Erythroblast (primary cell): Measurements from ENCODE around the gene F11R.

Experiments
- DNase-seq, 2 experiments: peaks; one replicate each; lab custom pipeline; 2025; lab: John Stamatoyannopoulos, UW
- GATA1 ChIP-seq: IDR thresholded peaks from 2 replicates; pipeline ENCODE4 v1.6.1; 2011; ENCODE audit warnings: low read depth, mild to moderate bottlenecking, control low read depth, low read length, moderate library complexity
- POLR2A ChIP-seq: IDR thresholded peaks from 2 replicates; pipeline ENCODE4 v1.6.1; 2011; ENCODE audit warnings: mild to moderate bottlenecking, low read length

Gene F11R

DNA sequence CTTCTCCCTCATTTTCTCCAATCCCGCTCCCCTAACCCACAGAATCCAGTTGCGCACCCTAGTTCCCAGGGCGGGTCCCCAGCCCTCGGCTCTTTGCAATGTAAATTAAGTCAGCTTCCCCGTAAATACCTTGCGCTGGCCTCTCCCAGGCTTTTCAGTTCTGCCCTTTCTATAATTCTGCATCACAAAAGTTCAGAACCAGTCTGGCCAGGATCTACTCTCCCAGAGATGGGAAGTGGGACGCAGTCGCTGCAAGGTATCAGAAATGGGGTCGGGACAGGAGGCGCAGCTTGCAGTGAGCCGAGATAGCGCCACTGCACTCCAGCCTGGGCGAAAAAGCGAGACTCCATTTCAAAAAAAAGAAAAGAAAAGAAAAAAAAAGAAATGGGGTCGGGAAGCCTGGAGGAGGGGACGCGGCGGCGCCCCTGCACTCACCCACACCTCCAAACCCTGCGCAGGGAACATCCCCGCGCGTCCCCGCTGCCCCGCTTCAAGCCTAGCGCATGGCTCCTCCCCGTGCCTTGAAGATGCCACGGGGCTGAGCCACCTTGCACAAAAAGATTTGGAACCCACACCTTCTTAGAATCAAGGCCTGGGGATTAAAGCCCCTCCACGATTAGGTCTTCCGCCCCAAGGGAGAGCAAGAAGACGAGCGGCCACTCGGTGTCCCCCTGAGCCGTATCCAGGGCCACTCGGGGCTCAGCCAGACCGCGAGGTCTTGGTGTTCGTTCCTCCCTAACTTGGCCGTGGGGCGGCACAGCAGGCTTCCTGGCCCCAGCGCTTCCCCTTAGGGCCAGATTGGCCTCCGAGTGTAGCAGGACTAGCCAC is 39.2 kb downstream of the F11R start:
- TF ChIP-seq GATA1 = no peak
- no peak for TF ChIP-seq POLR2A

DNA sequence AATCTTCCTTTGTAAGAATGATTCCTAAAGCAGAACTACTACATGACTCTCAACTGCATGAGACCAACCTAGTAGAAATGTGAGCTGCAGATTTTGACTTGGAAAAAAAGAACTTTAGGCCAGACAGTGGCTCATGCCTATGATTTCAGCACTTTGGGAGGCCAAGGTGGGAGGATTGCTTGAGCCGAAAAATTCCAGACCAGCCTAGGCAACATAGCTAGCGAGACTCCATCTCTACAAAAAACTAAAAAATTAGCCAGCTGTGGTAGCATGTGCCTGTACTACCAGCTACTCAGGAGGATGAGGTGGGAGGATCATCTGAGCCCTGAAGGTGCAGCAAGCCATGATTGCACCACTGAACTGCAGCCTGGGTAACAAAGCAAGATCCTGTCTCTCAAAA is 41.7 kb downstream of the F11R start:
- TF ChIP-seq GATA1 (no peak), POLR2A (no peak)
- DNase-seq = no peak

More for the DNA sequence above, 39.2 kb downstream of the F11R start:
- DNase-seq = no peak

DNA sequence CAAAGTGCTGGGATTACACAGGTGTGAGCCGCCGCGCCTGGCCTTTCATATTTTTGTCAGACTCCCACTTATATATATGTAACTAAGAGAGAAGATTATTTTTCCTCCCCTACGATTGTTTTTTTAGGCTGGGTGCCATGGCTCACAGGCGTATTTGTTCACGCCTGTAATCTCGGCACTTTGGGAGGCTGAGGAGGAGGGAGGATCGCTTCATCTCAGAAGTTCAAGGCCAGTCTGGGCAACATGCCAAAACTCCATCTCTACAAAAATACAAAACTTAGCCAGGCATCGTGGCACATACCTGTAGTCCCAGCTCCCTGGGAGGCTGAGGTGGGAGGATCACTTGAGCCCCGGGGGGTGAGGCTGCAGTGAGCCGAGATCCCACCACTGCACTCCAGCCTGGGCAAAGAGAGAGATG is 42.4 kb downstream of the F11R start:
- DNase-seq = no peak
- no peak for TF ChIP-seq GATA1

DNA sequence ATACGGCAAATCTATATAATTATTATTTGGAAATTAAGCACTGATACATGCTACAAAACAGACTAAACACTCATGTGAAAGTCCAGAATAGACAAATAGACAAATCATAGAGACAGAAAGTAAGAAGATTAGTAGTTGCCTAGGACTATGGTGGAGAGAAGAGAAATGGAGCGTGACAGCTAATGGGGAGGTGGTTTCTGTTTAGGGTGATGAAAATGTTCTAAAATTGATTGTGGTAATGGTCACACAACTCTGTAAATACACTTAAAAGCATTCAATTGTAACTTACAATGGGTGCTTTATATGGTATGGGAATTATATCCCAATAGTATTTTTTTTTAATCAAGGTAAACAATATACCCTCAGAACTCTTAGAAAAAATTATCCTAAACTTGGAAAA is 45.9 kb downstream of the F11R start:
- TF ChIP-seq GATA1 (no peak), POLR2A (no peak)
- DNase-seq = no peak

DNA sequence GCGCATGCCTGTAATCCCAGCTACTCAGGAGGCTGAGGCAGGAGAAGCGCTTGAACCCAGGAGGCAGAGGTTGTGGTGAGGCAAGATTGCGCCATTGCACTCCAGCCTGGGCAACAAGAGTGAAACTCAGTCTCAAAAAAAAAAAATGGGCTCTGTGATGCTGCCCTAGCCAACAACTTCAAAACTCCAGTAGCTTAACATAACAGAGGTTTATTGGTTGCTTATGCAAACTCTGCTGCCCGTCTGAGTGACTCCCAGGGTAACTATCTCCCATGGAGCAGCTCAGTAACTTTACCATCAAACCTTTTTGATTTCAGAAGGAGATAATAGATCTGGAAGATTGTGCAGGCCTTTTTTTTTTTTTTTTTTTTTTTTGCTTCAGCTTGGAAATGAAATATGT is 47.5 kb downstream of the F11R start:
- TF ChIP-seq GATA1 = no peak
- no peak for TF ChIP-seq POLR2A
- no peak for DNase-seq

DNA sequence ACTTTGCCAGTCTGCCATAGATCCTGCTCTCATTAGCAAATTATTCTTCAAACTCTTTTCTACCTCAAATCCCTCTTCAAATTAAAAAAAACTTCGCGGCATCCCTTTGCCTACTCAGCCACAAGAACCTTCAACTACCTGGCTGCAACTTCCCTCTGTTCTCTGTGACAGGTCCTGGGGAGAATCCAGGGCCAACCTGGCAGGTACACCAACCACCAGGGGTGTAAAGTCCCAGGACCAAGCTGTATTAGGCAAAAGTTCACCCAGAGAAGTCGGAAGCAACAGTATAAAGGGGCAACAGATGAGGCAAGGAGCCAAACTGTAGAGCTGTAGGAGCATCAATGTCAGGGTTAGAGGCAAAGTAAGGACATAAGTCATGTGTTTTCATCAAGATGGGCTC is 48.0 kb downstream of the F11R start:
- TF ChIP-seq GATA1 = no peak
- TF ChIP-seq POLR2A = no peak
- DNase-seq = no peak

DNA sequence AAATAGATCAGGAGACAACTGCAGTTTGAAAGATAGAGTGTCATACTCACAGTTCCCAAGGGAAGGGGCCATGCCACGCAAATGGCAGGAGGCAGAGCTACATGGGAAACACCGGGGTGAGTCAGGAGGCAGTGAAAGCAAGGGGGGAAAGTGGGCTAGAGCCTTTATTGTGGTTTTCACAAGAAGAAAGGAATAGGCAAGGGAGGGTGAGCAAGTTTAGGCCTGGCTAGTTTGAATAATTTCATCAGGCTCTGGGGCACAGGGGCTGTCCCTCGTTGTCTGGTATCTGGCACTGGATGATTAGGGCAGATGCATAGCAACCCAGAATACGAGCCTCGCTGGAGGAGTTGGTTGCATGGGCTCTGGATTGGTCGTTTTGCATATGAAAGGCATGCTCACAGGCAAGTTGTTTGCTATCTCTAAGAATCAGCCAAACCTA is 49.3 kb downstream of the F11R start:
- peak in 1 of 2 experiments; percentile 20 for DNase-seq
- TF ChIP-seq POLR2A (no peak), GATA1 (no peak)

DNA sequence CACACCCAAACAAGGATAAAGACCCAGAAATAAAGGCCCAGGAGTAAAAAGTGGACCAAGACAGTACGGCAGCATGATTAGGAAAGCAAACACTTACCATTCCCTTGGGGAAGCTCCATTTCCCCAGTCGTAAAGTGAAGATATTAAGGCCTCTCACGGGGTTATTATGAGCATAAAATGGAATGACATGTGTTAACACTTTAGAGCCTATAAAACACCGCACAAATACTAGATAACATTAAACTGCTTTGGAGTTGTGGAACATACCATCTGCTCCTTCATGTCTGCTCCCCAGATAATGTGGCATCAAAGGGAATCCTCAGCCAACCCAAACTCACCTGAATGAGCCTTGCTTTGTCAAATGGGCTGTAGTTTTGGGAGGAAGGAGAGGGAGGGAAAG is 57.4 kb downstream of the F11R start:
- DNase-seq = no peak
- TF ChIP-seq POLR2A (no peak), GATA1 (no peak)

DNA sequence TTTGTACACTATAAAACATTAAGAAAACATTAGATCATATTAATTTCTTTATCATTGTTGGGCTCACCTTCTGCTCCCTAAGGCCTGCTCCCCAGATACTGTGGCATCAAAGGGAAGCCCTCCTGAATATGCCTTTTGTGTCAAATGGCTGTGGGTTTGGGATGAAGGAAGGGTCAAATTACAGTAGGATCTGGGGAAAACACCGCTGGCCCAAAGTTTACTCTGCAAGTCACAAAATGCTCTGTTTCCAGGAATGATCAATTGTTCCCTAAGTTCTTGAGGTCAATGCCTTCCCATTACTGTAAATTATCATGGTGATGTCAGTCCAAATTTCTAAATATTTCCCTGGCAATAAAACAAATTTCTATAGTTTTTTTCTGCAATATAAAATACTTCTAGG is 59.5 kb downstream of the F11R start:
- TF ChIP-seq POLR2A = no peak
- no peak for TF ChIP-seq GATA1
- no peak for DNase-seq

DNA sequence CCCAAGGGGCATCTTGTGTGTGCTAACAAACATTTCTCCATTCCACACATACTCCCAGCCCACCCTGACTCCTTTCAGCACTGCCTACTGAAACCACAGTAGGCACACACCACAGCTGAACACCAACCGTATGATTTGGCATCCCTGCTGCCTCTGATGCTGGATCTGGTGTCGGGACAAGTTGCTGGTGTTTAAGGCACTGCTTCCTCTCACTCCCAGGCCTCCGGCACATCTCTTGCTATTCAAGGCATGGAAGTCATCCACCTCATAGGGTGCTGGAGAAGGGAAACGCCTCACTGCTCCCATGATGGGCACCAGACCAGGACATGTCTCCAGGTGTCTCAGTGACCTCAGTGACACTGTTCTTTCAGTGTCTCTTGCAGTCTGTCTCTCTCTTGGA is 64.0 kb downstream of the F11R start:
- no peak for DNase-seq
- no peak for TF ChIP-seq GATA1
- TF ChIP-seq POLR2A = no peak

DNA sequence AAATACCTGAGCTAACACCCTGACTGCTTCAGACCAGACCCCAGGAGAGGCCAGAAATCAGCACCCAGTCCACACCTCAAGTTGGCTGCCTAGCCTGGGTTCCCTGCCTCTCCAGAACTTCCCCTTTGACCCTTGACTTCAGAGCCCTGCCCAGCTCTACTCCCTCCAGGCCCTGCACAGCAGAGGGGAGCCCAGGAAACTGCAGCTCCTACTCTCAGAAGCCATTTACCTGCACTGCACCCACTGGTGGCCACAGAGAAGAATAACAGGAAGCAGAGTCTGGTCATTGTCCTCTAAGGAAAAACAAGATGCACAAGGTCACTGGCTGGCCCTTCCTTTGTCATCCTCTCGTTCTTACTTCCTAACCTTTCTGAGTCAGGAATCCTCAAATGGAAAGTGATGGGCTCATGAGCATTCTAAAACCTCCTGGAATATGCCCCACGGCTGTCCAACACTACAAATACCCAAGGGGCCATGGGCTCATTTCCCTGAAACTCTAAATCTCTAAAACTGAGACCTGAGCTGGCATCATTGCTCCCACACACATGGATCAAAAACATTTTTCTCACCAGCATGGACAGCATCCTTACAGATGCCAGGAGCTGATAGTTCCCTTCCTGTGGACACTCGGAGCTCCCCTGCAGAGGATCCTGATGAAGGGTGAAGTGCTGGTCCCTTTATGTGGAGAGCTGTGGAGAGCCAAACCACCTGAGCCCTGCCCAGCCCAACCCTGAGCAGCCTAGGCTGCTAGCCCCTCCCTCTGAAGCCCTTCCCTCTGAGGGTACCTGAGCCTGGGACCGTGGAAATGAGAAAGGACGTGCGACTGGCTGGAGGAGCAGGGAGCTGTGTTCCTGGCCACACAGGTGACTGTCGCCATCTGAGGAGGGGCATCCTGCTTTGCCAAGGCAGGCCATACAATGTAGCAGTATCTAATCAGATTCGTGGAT is 66.5 kb downstream of the F11R start, which contains the start of gene ITLN2:
Gene ITLN2 (minus strand): TSS at position 652 of the 947 bp plus-strand sequence. CDS start 68 bp downstream, at position 584.
- peak; percentile 62 to 69 for DNase-seq
- TF ChIP-seq POLR2A = no peak
- TF ChIP-seq GATA1 = no peak

DNA sequence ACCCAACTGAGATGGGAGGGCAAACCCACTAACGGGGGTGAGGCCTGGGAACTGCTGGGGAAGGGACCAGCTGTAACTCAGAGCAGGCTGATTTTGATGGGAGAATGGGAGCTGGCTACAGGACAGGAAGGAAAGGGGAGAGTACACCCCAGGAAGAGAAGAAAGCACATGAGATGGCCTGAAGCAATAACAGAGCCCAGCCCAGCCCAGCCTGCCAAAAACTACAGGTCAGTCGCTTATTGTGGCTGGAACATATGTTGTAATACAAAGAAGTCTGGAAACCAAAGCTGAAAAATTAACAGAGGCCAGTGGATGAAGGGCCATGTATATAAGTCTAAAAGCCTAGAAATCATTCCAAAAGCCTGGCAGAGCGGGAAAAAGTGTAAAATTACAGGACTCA is 67.9 kb downstream of the F11R start:
- DNase-seq = no peak
- TF ChIP-seq GATA1 (no peak), POLR2A (no peak)

DNA sequence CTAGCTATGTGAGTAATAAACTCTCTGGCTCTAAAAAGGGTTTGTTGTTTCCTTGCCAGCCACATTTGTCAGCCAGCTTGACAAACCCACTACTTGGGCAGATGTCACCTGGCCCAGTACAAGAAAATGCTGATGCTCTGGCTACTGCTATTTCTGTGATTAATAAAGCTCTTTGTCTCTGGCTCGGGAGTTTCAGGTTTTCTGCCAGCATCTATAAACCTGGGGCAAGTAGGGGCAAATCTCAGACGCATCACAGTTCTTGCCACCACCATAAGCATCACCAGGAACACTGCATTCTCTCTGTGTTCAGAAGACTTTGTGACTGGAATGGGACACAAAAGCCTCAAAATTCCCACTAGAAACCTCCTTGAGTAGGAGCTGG is 68.8 kb downstream of the F11R start:
- TF ChIP-seq GATA1 (no peak), POLR2A (no peak)
- no peak for DNase-seq

DNA sequence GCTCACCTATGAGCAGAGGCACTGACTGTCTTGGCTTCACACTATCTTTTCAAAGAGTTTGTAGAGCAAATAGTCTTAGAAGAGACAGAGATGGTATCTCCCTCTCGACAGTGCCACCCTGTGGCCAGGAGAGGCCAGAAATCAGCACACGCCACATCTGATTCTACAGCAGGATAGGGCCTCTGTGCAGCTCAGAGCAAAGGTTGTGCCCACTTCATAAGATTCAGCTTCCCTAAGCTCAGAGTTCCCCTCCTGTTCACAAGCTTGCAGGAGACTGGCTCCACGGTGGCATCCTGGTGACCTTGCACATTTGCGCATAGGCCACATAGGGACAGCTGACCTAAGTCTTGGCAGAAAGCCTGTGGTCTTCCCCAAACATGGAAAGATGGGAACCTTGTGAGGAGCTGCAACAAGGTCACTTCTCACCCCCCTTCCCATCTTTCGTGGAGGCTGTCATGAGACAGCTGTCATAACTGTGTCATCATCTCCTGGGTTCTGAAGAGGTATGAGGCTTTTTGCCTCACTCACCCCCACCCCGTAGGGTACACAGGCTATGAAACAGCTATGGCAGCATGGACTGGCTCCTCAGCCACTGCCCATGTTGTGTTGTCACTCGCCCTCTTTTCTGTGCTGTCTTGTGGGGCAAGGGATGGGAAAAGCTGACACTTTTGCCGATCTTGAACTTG is 69.4 kb downstream of the F11R start:
- no peak for TF ChIP-seq POLR2A
- no peak for TF ChIP-seq GATA1
- DNase-seq = peak; percentile 68 to 77
